Endothelial cell of umbilical vein (primary cell): Measurements from ENCODE around the gene ZNF804A.

Experiments used
- EZH2 ChIP-seq: IDR thresholded peaks from 2 replicates; pipeline ENCODE4 v1.6.1; 2012; ENCODE audit warnings: borderline replicate concordance, low read depth, mild to moderate bottlenecking, moderate library complexity, low read length, inconsistent platforms; ENCODE audit not compliant: severe bottlenecking
- FOS ChIP-seq: IDR thresholded peaks from 2 replicates; pipeline ENCODE4 v1.6.1; 2011; ENCODE audit warnings: mild to moderate bottlenecking, low read length, moderate library complexity, borderline replicate concordance; ENCODE audit not compliant: insufficient read depth
- GATA2 ChIP-seq: IDR thresholded peaks from 2 replicates; pipeline ENCODE4 v1.7.0; 2011; ENCODE audit warnings: low read depth, mild to moderate bottlenecking, moderate library complexity, mixed read lengths, low read length; ENCODE audit not compliant: insufficient read length, insufficient read depth
- JUN ChIP-seq: IDR thresholded peaks from 2 replicates; pipeline ENCODE4 v1.6.1; 2011; ENCODE audit warnings: borderline replicate concordance, low read depth; ENCODE audit not compliant: insufficient read length, insufficient read depth
- MYC ChIP-seq: IDR thresholded peaks from one replicate; pipeline ENCODE4 v1.6.1; 2011; ENCODE audit warnings: mild to moderate bottlenecking, low read depth, low read length
- POLR2A ChIP-seq: IDR thresholded peaks from 2 replicates; pipeline ENCODE4 v1.6.1; 2012; ENCODE audit warnings: low read depth, mild to moderate bottlenecking, control low read depth, low read length
- POLR2AphosphoS5 ChIP-seq: IDR thresholded peaks from 2 replicates; pipeline ENCODE4 v1.6.1; 2012; ENCODE audit warnings: low read depth, mild to moderate bottlenecking, control low read depth, low read length, moderate library complexity; ENCODE audit not compliant: insufficient read depth
- TF ChIP-seq, protein P1 (sequence below), 2 donors: IDR thresholded peaks; 1 replicate in 1 of 2; 2 replicates in 1 of 2; pipeline ENCODE4 v1.5.1; 2011; ENCODE audit warnings: low read length in 2 of 2, mild to moderate bottlenecking in 2 of 2, moderate library complexity in 2 of 2, control low read depth in 1 of 2, inconsistent platforms in 1 of 2, low read depth in 1 of 2; ENCODE audit not compliant: insufficient read depth in 1 of 2; ENCODE audit errors: extremely low read depth in 1 of 2
- TF ChIP-seq, protein P2 (sequence below): IDR thresholded peaks from 2 replicates; pipeline ENCODE4 v1.6.1; 2011; ENCODE audit not compliant: insufficient read depth, insufficient read length

GRCh38 chr2:184936761-184937160 is 338.4 kb downstream of the ZNF804A start:
- TF ChIP-seq, protein P1, sequence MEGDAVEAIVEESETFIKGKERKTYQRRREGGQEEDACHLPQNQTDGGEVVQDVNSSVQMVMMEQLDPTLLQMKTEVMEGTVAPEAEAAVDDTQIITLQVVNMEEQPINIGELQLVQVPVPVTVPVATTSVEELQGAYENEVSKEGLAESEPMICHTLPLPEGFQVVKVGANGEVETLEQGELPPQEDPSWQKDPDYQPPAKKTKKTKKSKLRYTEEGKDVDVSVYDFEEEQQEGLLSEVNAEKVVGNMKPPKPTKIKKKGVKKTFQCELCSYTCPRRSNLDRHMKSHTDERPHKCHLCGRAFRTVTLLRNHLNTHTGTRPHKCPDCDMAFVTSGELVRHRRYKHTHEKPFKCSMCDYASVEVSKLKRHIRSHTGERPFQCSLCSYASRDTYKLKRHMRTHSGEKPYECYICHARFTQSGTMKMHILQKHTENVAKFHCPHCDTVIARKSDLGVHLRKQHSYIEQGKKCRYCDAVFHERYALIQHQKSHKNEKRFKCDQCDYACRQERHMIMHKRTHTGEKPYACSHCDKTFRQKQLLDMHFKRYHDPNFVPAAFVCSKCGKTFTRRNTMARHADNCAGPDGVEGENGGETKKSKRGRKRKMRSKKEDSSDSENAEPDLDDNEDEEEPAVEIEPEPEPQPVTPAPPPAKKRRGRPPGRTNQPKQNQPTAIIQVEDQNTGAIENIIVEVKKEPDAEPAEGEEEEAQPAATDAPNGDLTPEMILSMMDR (IDR thresholded peaks at IDR 0.05; ENCODE audit: extremely low read depth in 1 of 2, insufficient read depth in 1 of 2, low read depth in 1 of 2, low read length in 2 of 2): no peak
- TF ChIP-seq JUN (no peak), POLR2A (no peak), FOS (no peak), MYC (no peak), GATA2 (no peak), EZH2 (no peak), POLR2AphosphoS5 (no peak)
- TF ChIP-seq, protein P2, sequence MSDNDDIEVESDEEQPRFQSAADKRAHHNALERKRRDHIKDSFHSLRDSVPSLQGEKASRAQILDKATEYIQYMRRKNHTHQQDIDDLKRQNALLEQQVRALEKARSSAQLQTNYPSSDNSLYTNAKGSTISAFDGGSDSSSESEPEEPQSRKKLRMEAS: no peak
